K562 (cell line): Measurements from ENCODE around the gene HECW1. TPM values are rescaled to one million over a fixed set of nuclear protein-coding genes. Genes with fewer than 3 reads are reported as not detected.

Experiments
- ATAC-seq: fragments of 200-7000 bp; cut with Tn5 transposase; 3 replicates; pipeline ENCODE4 v1.9.1; 2020; ENCODE audit warnings: moderate library complexity
- BruUV-seq: library from RNA; stranded (reverse); fragments of 400-500 nt; replicated peaks from 2 replicates; lab custom pipeline; 2021; lab: Mats Ljungman, UMichigan
- CTCF ChIA-PET: fragments of 300-600 bp; formaldehyde crosslinking; extraction: SDS; loops from one replicate; lab custom pipeline; 2021; ENCODE audit warnings: low intra/inter-chr PET ratio; lab: Yijun Ruan, JAX
- POLR2A ChIA-PET: fragments of 300-600, 350-650 bp; sonication (Branson Sonifier 250); formaldehyde crosslinking; extraction: SDS; loops from one replicate; lab custom pipeline; 2021; ENCODE audit warnings: antibody characterized with exemption, inconsistent platforms; lab: Yijun Ruan, JAX
- DNase-seq, 4 experiments: peaks; one replicate each; pipeline versions ENCODE4 v3.0.0 to v3.0.0-alpha.2; 2011 to 2018; ENCODE audit warnings: low spot score in 3 of 4, mixed read lengths in 3 of 4; ENCODE audit errors: extremely low read depth in 1 of 4
- FAIRE-seq: peaks from 2 replicates; lab custom pipeline; 2011; peaks lifted over from hg19 to GRCh38; lab: Jason Lieb, UNC
- H2AFZ ChIP-seq: 2 replicates; pipeline ENCODE4 v1.6.0; 2011; ENCODE audit warnings: low read depth, low read length, control low read depth, inconsistent platforms
- H3K27ac ChIP-seq: fragments of 200-600 bp; 3 replicates; pipeline ENCODE4 v1.8.0; 2011; ENCODE audit warnings: low read depth, mild to moderate bottlenecking, control low read depth, inconsistent platforms, low read length, moderate library complexity, mixed read lengths; ENCODE audit errors: extremely low read depth
- H3K27me3 ChIP-seq, 2 experiments: fragments of 300-600 bp in 1 of 2; 2 replicates in 1 of 2; 3 replicates in 1 of 2; pipeline versions ENCODE4 v1.6.0 to v1.8.0; 2011; ENCODE audit warnings: inconsistent platforms in 2 of 2, low read length in 2 of 2, mild to moderate bottlenecking in 1 of 2, mixed read lengths in 1 of 2, moderate library complexity in 1 of 2; ENCODE audit not compliant: control insufficient read depth in 2 of 2, insufficient read depth in 2 of 2
- H3K36me3 ChIP-seq: fragments of 300-600 bp; 3 replicates; pipeline ENCODE4 v1.8.0; 2011; ENCODE audit warnings: mild to moderate bottlenecking, low read length, inconsistent platforms; ENCODE audit not compliant: control insufficient read depth, insufficient read depth
- H3K4me1 ChIP-seq, 2 experiments: fragments of 200-600 bp in 1 of 2; replicated peaks in 1 of 2; 2 replicates in 1 of 2; 3 replicates in 1 of 2; pipeline versions ENCODE4 v1.5.1 to v1.8.0; 2011; ENCODE audit warnings: inconsistent platforms in 2 of 2, low read length in 2 of 2, mild to moderate bottlenecking in 1 of 2, mixed read lengths in 1 of 2, moderate library complexity in 1 of 2; ENCODE audit not compliant: control insufficient read depth in 2 of 2, insufficient read depth in 2 of 2
- H3K4me2 ChIP-seq: 2 replicates; pipeline ENCODE4 v1.6.1; 2011; ENCODE audit warnings: low read length, control low read depth, inconsistent platforms, mixed read lengths; ENCODE audit not compliant: insufficient read depth
- H3K4me3 ChIP-seq: fragments of 200-600 bp; sonication (generic), shearing (Covaris generic); 2 replicates; pipeline ENCODE4 v1.5.1; 2016; ENCODE audit warnings: control low read depth, inconsistent platforms
- H3K79me2 ChIP-seq: fragments of 200-600 bp; 3 replicates; pipeline ENCODE4 v1.8.0; 2011; ENCODE audit warnings: low read length, inconsistent platforms; ENCODE audit not compliant: control insufficient read depth, insufficient read depth
- H3K9ac ChIP-seq, 2 experiments: 2 replicates each; pipeline versions ENCODE4 v1.6.0 to v1.6.1; 2011; ENCODE audit warnings: low read depth in 2 of 2, low read length in 2 of 2, control low read depth in 1 of 2, inconsistent platforms in 1 of 2, mild to moderate bottlenecking in 1 of 2, mixed read lengths in 1 of 2; ENCODE audit not compliant: insufficient read depth in 1 of 2
- H3K9me1 ChIP-seq: one replicate; pipeline ENCODE4 v1.6.0; 2011; ENCODE audit warnings: inconsistent platforms, mild to moderate bottlenecking, low read length, moderate library complexity; ENCODE audit not compliant: control insufficient read depth, insufficient read depth
- H3K9me3 ChIP-seq: replicated peaks from 2 replicates; pipeline ENCODE4 v1.5.1; 2011; ENCODE audit warnings: low read depth, low read length, inconsistent platforms; ENCODE audit not compliant: control insufficient read depth, insufficient read depth
- H4K20me1 ChIP-seq: replicated peaks from 2 replicates; pipeline ENCODE4 v1.6.1; 2011; ENCODE audit warnings: low read length, inconsistent platforms, mixed read lengths; ENCODE audit not compliant: control insufficient read depth, insufficient read depth
- ELK3 ChIP-seq: fragments of 450-650 bp; formaldehyde crosslinking; IDR thresholded peaks from 2 replicates; pipeline ENCODE4 v1.4.0; 2020; ENCODE audit warnings: mild to moderate bottlenecking
- SNIP1 ChIP-seq: fragments of 450-650 bp; IDR thresholded peaks from 2 replicates; pipeline ENCODE4 v1.7.1; 2017; ENCODE audit warnings: low read depth, mild to moderate bottlenecking
- SREBF1 ChIP-seq: fragments of 150-350 bp; IDR thresholded peaks from 2 replicates; pipeline ENCODE4 v1.6.1; 2014; ENCODE audit warnings: antibody characterized with exemption, low read depth, low read length, borderline replicate concordance
- SRSF7 ChIP-seq: fragments of 200-400 bp; formaldehyde crosslinking; optimal IDR thresholded peaks from 2 replicates; pipeline ENCODE3; 2017; ENCODE audit warnings: mild to moderate bottlenecking, low read depth, low read length
- TFAM ChIP-seq: fragments of 250-450 bp; sonication (Bioruptor Pico); conservative IDR thresholded peaks from 2 replicates; pipeline ENCODE4 v1.5.0; 2021; ENCODE audit warnings: mild to moderate bottlenecking, moderate library complexity
- ZNF384 ChIP-seq: IDR thresholded peaks from 2 replicates; pipeline ENCODE4 v1.6.1; 2012; ENCODE audit warnings: low read depth, low read length, improper control_type of control experiment
- WGBS: fragments of 100-300 bp; shearing (Covaris generic); methylation state at CpG from one replicate; pipeline ENCODE4 v1.1.6; 2016; ENCODE audit warnings: low coverage, mixed read lengths; ENCODE audit not compliant: insufficient coverage; ENCODE audit errors: missing lambda C conversion rate; 5-methylcytosine and 5-hydroxymethylcytosine counted together
- in situ Hi-C: fragments of 300-500 bp; cut with MboI; formaldehyde crosslinking; loops from 4 replicates; pipeline ENCODE4 v1.15.0; 2018; ENCODE audit warnings: inconsistent platforms, mixed read lengths
- intact Hi-C: fragments of 100-400 bp; cut with micrococcal nuclease; formaldehyde crosslinking; loops from 2 replicates; pipeline ENCODE4 v1.14.2; 2022
- polyA plus RNA-seq, 8 experiments: library from polyadenylated mRNA; depleted of rRNA in 4 of 8; stranded (reverse) in 5 of 8; unstranded in 3 of 8; fragments of >200 nt; fragmentation: Nextera tagmentation in 2 of 8; fragmentation: Illumina TruSeq in 1 of 8; extraction: Ambion mirVana in 2 of 8; extraction: Trizol in 1 of 8; gene quantifications; 2 replicates each; pipeline versions ENCODE4 v1.2.1 to v1.2.3, GENCODE V29; 2011 to 2014; ENCODE audit warnings: inconsistent platforms in 1 of 8, missing spikeins in 1 of 8
- total RNA-seq, 7 experiments: library from RNA; depleted of rRNA in 6 of 7; stranded (reverse); fragments of >200 nt in 6 of 7; fragmentation: Illumina TruSeq in 2 of 7; extraction: Trizol in 2 of 7; gene quantifications; 2 replicates each; pipeline versions ENCODE4 v1.2.1 to v1.2.3, GENCODE V29; 2011 to 2021; ENCODE audit warnings: low replicate concordance in 1 of 7

Gene HECW1
- total and polyA plus RNA-seq, 9 of the 15 experiments (the other 6 are each of a cell fraction or from before 2014, with no cell fraction given), result 0.07 to 0.31 (median 0.13) TPM; not detected in 4

GRCh38 chr7:43591558-43592180 is 479.2 kb downstream of the HECW1 start:
- ChIA-PET POLR2A (interaction anchor here (1.2 kb wide), 1 partner anchor 26 kb away, joined by 3 read pairs; no protein-coding TSS in a partner anchor), CTCF (no interaction called here)
- H3K9ac ChIP-seq, result no peak overlapping the region
- DNase-seq (no peak), ATAC-seq (peak; percentile 65), FAIRE-seq (peak; percentile 58)
- H3K27ac ChIP-seq, result no peak overlapping the region
- intact Hi-C loops, result no loop called here
- no peak overlapping the region for H3K4me3 ChIP-seq
- peaks cover 7% of the 10 kb centered on the region; the same call in 1 of the 3 replicates for H3K36me3 ChIP-seq
- no peaks in the 10 kb centered on the region for H3K27me3 ChIP-seq
- no peaks in the 10 kb centered on the region; the same call in 1 of the 2 replicates for H4K20me1 ChIP-seq
- no TSS peak for BruUV-seq
- no peaks in the 10 kb centered on the region for H3K9me3 ChIP-seq
- WGBS, result 15% methylated on average over 4 of the region's 4 CpGs
- no peak overlapping the region for H3K4me2 ChIP-seq
- peaks cover 56% of the 10 kb centered on the region for H3K79me2 ChIP-seq
- H3K4me1 ChIP-seq, result no peaks in the 10 kb centered on the region
- H2AFZ ChIP-seq, result no peak overlapping the region
- in situ Hi-C loops, result no loop called here
- TF ChIP-seq SRSF7 (no peak), TFAM (no peak), ELK3 (CRISPR knock-in tag) (no peak), ZNF384 (no peak), SNIP1 (no peak), SREBF1 (no peak)
- no peaks in the 10 kb centered on the region for H3K9me1 ChIP-seq
